A673 (cell line): ENCODE data around the gene SMIM30. TPM values are rescaled to one million over a fixed set of nuclear protein-coding genes. Genes with fewer than 3 reads are reported as not detected.

Experiments
- BruUV-seq: library from RNA; stranded (reverse); fragments of 400-500 nt; replicated peaks from 2 replicates; lab custom pipeline; 2021; lab: Mats Ljungman, UMichigan
- CTCF ChIA-PET: fragments of 300-600 bp; sonication (Branson Sonifier 250); formaldehyde crosslinking; loops from one replicate; lab custom pipeline; 2022; ENCODE audit warnings: antibody characterized with exemption; lab: Charles Lee
- POLR2A ChIA-PET: fragments of 300-600 bp; sonication (Branson Sonifier 250); formaldehyde crosslinking; loops from one replicate; lab custom pipeline; 2022; ENCODE audit warnings: antibody characterized with exemption; ENCODE audit not compliant: low non-redundant PET; lab: Charles Lee
- DNase-seq: peaks from one replicate; pipeline ENCODE4 v3.0.0-alpha.2; 2015; ENCODE audit warnings: low spot score
- H3K27ac ChIP-seq: fragments of 200-600 bp; sonication (generic); 2 replicates; pipeline ENCODE4 v1.5.1; 2016; ENCODE audit warnings: mixed run types, low read depth, mild to moderate bottlenecking, mixed read lengths, antibody characterized with exemption, low read length; ENCODE audit not compliant: poor library complexity, severe bottlenecking
- H3K27me3 ChIP-seq: fragments of 200-600 bp; sonication (generic); replicated peaks from 2 replicates; pipeline ENCODE4 v1.6.1; 2017; ENCODE audit warnings: mixed run types, low read depth, mild to moderate bottlenecking, mixed read lengths, antibody characterized with exemption, low read length; ENCODE audit not compliant: insufficient read depth, poor library complexity
- H3K36me3 ChIP-seq: fragments of 200-600 bp; sonication (generic); 2 replicates; pipeline ENCODE4 v1.6.1; 2016; ENCODE audit warnings: mixed run types, mild to moderate bottlenecking, mixed read lengths, antibody characterized with exemption, low read length; ENCODE audit not compliant: insufficient read depth, poor library complexity, severe bottlenecking
- H3K4me1 ChIP-seq: fragments of 200-600 bp; sonication (generic); 2 replicates; pipeline ENCODE4 v1.6.1; 2017; ENCODE audit warnings: mixed run types, mild to moderate bottlenecking, mixed read lengths, antibody characterized with exemption, low read length; ENCODE audit not compliant: insufficient read depth, poor library complexity, severe bottlenecking
- H3K4me3 ChIP-seq: fragments of 200-600 bp; sonication (generic); 2 replicates; pipeline ENCODE4 v1.5.1; 2016; ENCODE audit warnings: low read depth, mixed run types, mild to moderate bottlenecking, mixed read lengths, low read length; ENCODE audit not compliant: poor library complexity, severe bottlenecking
- H3K9me3 ChIP-seq: fragments of 200-600 bp; sonication (generic); 2 replicates; pipeline ENCODE4 v1.6.1; 2016; ENCODE audit warnings: mixed run types, low read depth, mild to moderate bottlenecking, mixed read lengths, antibody characterized with exemption, low read length; ENCODE audit not compliant: poor library complexity, severe bottlenecking
- CTCF ChIP-seq: fragments of 300-800, 200-600 bp; sonication (generic); conservative IDR thresholded peaks from 2 replicates; pipeline ENCODE4 v1.5.1; 2017; ENCODE audit warnings: low read depth, mild to moderate bottlenecking, antibody characterized with exemption, low read length, moderate library complexity, mixed read lengths
- EZH2 ChIP-seq: fragments of 200-600 bp; sonication (generic); IDR thresholded peaks from 2 replicates; pipeline ENCODE4 v1.6.1; 2017; ENCODE audit warnings: borderline replicate concordance, low read depth, mild to moderate bottlenecking, mixed read lengths, antibody characterized with exemption, low read length; ENCODE audit not compliant: poor library complexity, severe bottlenecking
- intact Hi-C: fragments of 100-400 bp; cut with micrococcal nuclease; formaldehyde crosslinking; loops from one replicate; pipeline ENCODE4 v1.10.0; 2022; ENCODE audit not compliant: unreplicated experiment
- total RNA-seq: library from RNA; stranded (reverse); gene quantifications from 2 replicates; pipeline ENCODE4 v1.2.3, GENCODE V29; 2021

The SMIM30 gene
- total RNA-seq, 1 experiment from 2014 or later = 40.8 TPM

- POLR2A ChIA-PET = no interaction called here
- no TSS peak for BruUV-seq
- Histone ChIP-seq H3K4me1 (no peaks in the 10 kb centered on the region), H3K27me3 (peaks cover 17% of the 10 kb centered on the region), H3K36me3 (no peaks in the 10 kb centered on the region), H3K27ac (no peak overlapping the region), H3K4me3 (no peak overlapping the region), H3K9me3 (no peaks in the 10 kb centered on the region)
- CTCF ChIA-PET = no interaction called here
- no peak for DNase-seq
- TF ChIP-seq CTCF = no peak
- no peak for TF ChIP-seq EZH2
- intact Hi-C loops = no loop called here
These were observed 34.4 kb downstream of the SMIM30 start for GRCh38 chr7:113083816-113084495.

- ChIA-PET POLR2A (no interaction called here), CTCF (no interaction called here)
- DNase-seq = no peak
- intact Hi-C loops = no loop called here
- no TSS peak for BruUV-seq
- no peaks in the 10 kb centered on the region for H3K36me3 ChIP-seq
- H3K27me3 ChIP-seq = peaks cover 17% of the 10 kb centered on the region
- H3K27ac ChIP-seq = no peak overlapping the region
- no peak overlapping the region for H3K4me3 ChIP-seq
- no peaks in the 10 kb centered on the region for H3K9me3 ChIP-seq
- H3K4me1 ChIP-seq = no peaks in the 10 kb centered on the region
- TF ChIP-seq EZH2 (no peak), CTCF (no peak)
These were observed 35.1 kb downstream of the SMIM30 start for GRCh38 chr7:113083132-113083815.

- no TSS peak for BruUV-seq
These were observed 40.0 kb downstream of the SMIM30 start for GRCh38 chr7:113078331-113078730.

More at GRCh38 chr7:113078331-113078730, 40.0 kb downstream of the SMIM30 start:
- no peaks in the 10 kb centered on the region for H3K9me3 ChIP-seq
- CTCF ChIA-PET = no interaction called here
- POLR2A ChIA-PET = no interaction called here
- H3K4me1 ChIP-seq = no peaks in the 10 kb centered on the region
- DNase-seq = no peak
- intact Hi-C loops = no loop called here
- H3K4me3 ChIP-seq = no peak overlapping the region
- no peak overlapping the region for H3K27ac ChIP-seq
- no peak for TF ChIP-seq EZH2
- TF ChIP-seq CTCF = no peak
- no peaks in the 10 kb centered on the region for H3K36me3 ChIP-seq
- H3K27me3 ChIP-seq = peaks cover 6% of the 10 kb centered on the region
